Activated CD8-positive, alpha-beta memory T cell treated with anti-CD3 and anti-CD28 coated beads, Interleukin-2, amount 10 ng/mL, durations not matched to agents 7 days and 5 days (primary cell): ENCODE measurements around the gene SCUBE3. TPM values are rescaled to one million over a fixed set of nuclear protein-coding genes. Genes with fewer than 3 reads are reported as not detected.

Source experiments
- ATAC-seq: fragments of 150-1000 bp; cut with Tn5 transposase; one replicate; pipeline ENCODE4 v1.10.0; 2021; ENCODE audit warnings: moderate library complexity
- CTCF ChIA-PET: fragments of 350-600 bp; sonication (Branson Sonifier 250); formaldehyde crosslinking; loops from one replicate; lab custom pipeline; 2021; ENCODE audit warnings: antibody characterized with exemption; lab: Charles Lee
- DNase-seq: peaks from one replicate; pipeline ENCODE4 v3.0.0-alpha.2; 2020
- H3K27ac Mint-ChIP-seq: one replicate; pipeline ENCODE4 v1.8.0; 2021; ENCODE audit warnings: mild to moderate bottlenecking, mixed read lengths
- H3K27me3 Mint-ChIP-seq: one replicate; pipeline ENCODE4 v1.8.0; 2021; ENCODE audit warnings: mixed read lengths
- H3K36me3 Mint-ChIP-seq: one replicate; pipeline ENCODE4 v1.8.0; 2021; ENCODE audit warnings: mild to moderate bottlenecking, mixed read lengths
- H3K4me1 Mint-ChIP-seq: one replicate; pipeline ENCODE4 v1.8.0; 2021; ENCODE audit warnings: mixed read lengths
- H3K4me3 Mint-ChIP-seq: one replicate; pipeline ENCODE4 v1.8.0; 2021; ENCODE audit warnings: mild to moderate bottlenecking, moderate library complexity, mixed read lengths
- H3K9me3 Mint-ChIP-seq: one replicate; pipeline ENCODE4 v1.8.0; 2022; ENCODE audit warnings: low read depth, mixed read lengths
- total RNA-seq, 2 experiments: library from RNA; stranded (reverse); gene quantifications; one replicate each; pipeline ENCODE4 v1.2.3, GENCODE V29; 2021

SCUBE3 gene
- total RNA-seq, 2 experiments from 2014 or later, result 0.12 to 0.54 TPM

DNA sequence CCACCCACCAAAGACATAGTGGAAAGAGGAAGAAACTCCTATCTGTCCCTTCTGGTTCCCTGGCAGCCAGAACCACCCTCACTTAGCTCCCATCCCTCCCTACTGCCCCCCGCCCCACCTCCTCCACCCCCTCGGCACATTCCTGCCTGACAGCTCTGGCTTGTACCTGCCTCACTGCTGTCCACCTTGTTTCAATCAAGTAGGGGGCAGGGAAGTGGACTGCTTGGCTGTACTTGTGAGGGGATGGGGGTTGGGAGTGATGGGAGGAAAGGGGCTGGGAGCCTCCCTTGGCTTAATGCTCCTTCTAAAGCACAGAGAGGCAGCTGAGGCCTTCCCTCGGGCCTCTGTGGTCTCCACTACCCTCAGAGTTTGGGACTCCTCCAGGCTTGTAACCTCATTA, 23.7 kb downstream of the SCUBE3 start:
- ATAC-seq (no peak), DNase-seq (no peak)
- CTCF ChIA-PET, result interaction anchor here (1.0 kb wide), 1 partner anchor 14 kb away, joined by 3 read pairs; no protein-coding TSS in a partner anchor
- Mint-ChIP-seq H3K36me3 (no peaks in the 10 kb centered on the region), H3K4me3 (no peak overlapping the region), H3K27me3 (no peaks in the 10 kb centered on the region), H3K9me3 (no peaks in the 10 kb centered on the region), H3K4me1 (peaks cover 6% of the 10 kb centered on the region), H3K27ac (no peak overlapping the region)

- H3K36me3 Mint-ChIP-seq, result no peaks in the 10 kb centered on the region
- ATAC-seq (no peak), DNase-seq (no peak)
- CTCF ChIA-PET, result interaction anchor here (3.8 to 4.9 kb wide), 4 partner anchors 8 to 92 kb away, joined by 35 to 63 read pairs (median 46); partner anchors contain the start of gene ZNF76
- H3K4me1 Mint-ChIP-seq, result peaks cover 7% of the 10 kb centered on the region
- H3K4me3 Mint-ChIP-seq, result no peak overlapping the region
- no peaks in the 10 kb centered on the region for H3K9me3 Mint-ChIP-seq
- no peak overlapping the region for H3K27ac Mint-ChIP-seq
- no peaks in the 10 kb centered on the region for H3K27me3 Mint-ChIP-seq
These were observed 25.1 kb downstream of the SCUBE3 start for GRCh38 chr6:35238843-35239289.

- peaks cover 10% of the 10 kb centered on the region for H3K4me1 Mint-ChIP-seq
- ATAC-seq (no peak), DNase-seq (no peak)
- no peaks in the 10 kb centered on the region for H3K9me3 Mint-ChIP-seq
- H3K27me3 Mint-ChIP-seq, result no peaks in the 10 kb centered on the region
- no peak overlapping the region for H3K4me3 Mint-ChIP-seq
- H3K36me3 Mint-ChIP-seq, result no peaks in the 10 kb centered on the region
- H3K27ac Mint-ChIP-seq, result no peak overlapping the region
- CTCF ChIA-PET, result interaction anchor here (0.7 to 4.9 kb wide), 8 partner anchors 9 to 253 kb away, joined by 3 to 63 read pairs (median 28); partner anchors contain the start of genes SCUBE3 and ZNF76
These were observed 25.8 kb downstream of the SCUBE3 start for GRCh38 chr6:35239581-35239980.

- Mint-ChIP-seq H3K4me3 (no peak overlapping the region), H3K27ac (no peak overlapping the region), H3K27me3 (no peaks in the 10 kb centered on the region), H3K36me3 (no peaks in the 10 kb centered on the region), H3K4me1 (peaks cover 10% of the 10 kb centered on the region), H3K9me3 (no peaks in the 10 kb centered on the region)
- CTCF ChIA-PET, result interaction anchor here (0.6 to 4.9 kb wide), 31 partner anchors 9 to 781 kb away, joined by 3 to 63 read pairs (median 4); partner anchors contain the start of genes SNRPC and ZNF76
- ATAC-seq (peak; percentile 85), DNase-seq (peak; percentile 83)
These were observed 27.4 kb downstream of the SCUBE3 start for GRCh38 chr6:35240838-35241801.

DNA sequence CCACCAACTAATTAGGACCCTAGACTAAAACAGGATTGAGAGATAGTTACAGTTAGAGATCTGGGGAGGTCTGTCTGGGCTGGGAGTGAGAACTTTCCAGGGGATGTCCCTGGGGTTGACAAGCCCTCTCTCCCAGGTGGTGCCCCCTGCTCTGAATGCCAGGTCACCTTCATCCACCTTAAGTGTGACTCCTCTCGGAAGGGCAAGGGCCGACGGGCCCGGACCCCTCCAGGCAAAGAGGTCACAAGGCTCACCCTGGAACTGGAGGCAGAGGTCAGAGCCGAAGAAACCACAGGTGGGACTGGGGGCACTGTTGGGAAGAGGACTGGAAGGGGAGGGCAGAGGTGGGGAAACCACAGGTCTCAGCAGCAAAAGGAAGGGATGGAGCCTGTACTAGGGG, 28.7 kb downstream of the SCUBE3 start:
- no peaks in the 10 kb centered on the region for H3K27me3 Mint-ChIP-seq
- ATAC-seq (no peak), DNase-seq (no peak)
- H3K27ac Mint-ChIP-seq, result no peak overlapping the region
- H3K9me3 Mint-ChIP-seq, result no peaks in the 10 kb centered on the region
- CTCF ChIA-PET, result interaction anchor here (3.8 to 4.9 kb wide), 5 partner anchors 12 to 95 kb away, joined by 20 to 63 read pairs (median 41); partner anchors contain the start of gene ZNF76
- H3K4me1 Mint-ChIP-seq, result peaks cover 10% of the 10 kb centered on the region
- no peaks in the 10 kb centered on the region for H3K36me3 Mint-ChIP-seq
- no peak overlapping the region for H3K4me3 Mint-ChIP-seq

- Mint-ChIP-seq H3K9me3 (no peaks in the 10 kb centered on the region), H3K4me3 (no peak overlapping the region), H3K4me1 (peaks cover 14% of the 10 kb centered on the region), H3K27me3 (no peaks in the 10 kb centered on the region), H3K27ac (no peak overlapping the region), H3K36me3 (no peaks in the 10 kb centered on the region)
- no peak for DNase-seq
- ATAC-seq, result no peak
- CTCF ChIA-PET, result interaction anchor here (0.8 to 4.9 kb wide), 5 partner anchors 12 to 36 kb away, joined by 3 to 63 read pairs (median 35); partner anchors contain the start of gene ZNF76
These were observed 29.1 kb downstream of the SCUBE3 start for GRCh38 chr6:35242906-35243305.

GRCh38 chr6:35243386-35243958, 29.7 kb downstream of the SCUBE3 start:
- H3K9me3 Mint-ChIP-seq, result no peaks in the 10 kb centered on the region
- H3K27ac Mint-ChIP-seq, result no peak overlapping the region

DNA sequence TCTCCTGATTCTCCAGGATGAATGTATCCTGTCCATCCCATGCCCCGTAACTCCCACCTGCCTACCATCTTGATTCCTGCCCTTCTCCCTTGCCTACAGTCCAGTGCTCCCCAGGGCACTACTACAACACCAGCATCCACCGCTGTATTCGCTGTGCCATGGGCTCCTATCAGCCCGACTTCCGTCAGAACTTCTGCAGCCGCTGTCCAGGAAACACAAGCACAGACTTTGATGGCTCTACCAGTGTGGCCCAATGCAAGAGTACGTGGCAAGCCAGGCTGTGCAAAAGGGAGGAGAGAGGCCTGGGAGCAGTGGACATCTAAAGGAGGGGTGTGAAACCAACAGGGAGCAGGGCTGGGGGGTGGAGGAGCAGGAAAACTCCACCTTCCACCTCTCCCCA, 30.8 kb downstream of the SCUBE3 start:
- no peak overlapping the region for H3K27ac Mint-ChIP-seq
- H3K4me1 Mint-ChIP-seq, result peaks cover 26% of the 10 kb centered on the region
- H3K9me3 Mint-ChIP-seq, result no peaks in the 10 kb centered on the region
- no peak for DNase-seq
- H3K4me3 Mint-ChIP-seq, result no peak overlapping the region
- no peaks in the 10 kb centered on the region for H3K27me3 Mint-ChIP-seq
- no peak for ATAC-seq
- CTCF ChIA-PET, result no interaction called here
- H3K36me3 Mint-ChIP-seq, result no peaks in the 10 kb centered on the region

More at GRCh38 chr6:35243386-35243958, 29.7 kb downstream of the SCUBE3 start:
- peaks cover 20% of the 10 kb centered on the region for H3K4me1 Mint-ChIP-seq
- no peaks in the 10 kb centered on the region for H3K36me3 Mint-ChIP-seq
- no peaks in the 10 kb centered on the region for H3K27me3 Mint-ChIP-seq
- H3K4me3 Mint-ChIP-seq, result no peak overlapping the region
- no peak for DNase-seq
- ATAC-seq, result no peak
- CTCF ChIA-PET, result interaction anchor here (0.8 to 4.8 kb wide), 3 partner anchors 13 to 24 kb away, joined by 3 to 41 read pairs (median 20); no protein-coding TSS in a partner anchor

DNA sequence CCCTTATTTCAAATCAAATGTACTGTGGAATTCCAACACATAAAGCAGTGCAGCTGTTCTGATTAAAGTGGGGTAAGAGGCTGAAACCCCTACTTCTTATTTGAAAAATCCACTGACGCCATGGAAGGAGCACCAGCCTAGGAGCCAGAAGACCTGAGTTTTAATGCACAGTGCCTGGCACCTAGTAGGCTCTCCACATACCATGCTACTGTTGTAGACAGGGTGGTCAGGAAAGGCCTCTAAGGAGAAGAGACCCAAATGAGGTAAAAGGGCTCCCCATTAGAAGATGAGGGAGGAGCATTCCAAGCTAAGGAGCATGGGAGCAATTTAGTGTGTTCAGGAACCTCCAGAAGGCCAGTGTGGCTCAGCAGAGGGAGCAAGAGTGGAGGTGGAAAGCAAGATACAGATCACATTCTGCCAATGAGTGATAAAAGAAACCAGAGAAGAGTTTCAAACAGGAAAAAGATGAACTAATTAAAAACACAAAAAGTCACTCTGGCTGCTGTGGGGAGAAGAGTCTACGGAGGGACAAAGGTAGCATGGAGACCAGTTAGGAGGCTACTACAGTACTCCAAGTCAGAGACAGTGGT, 34.0 kb downstream of the SCUBE3 start:
- Mint-ChIP-seq H3K27me3 (no peaks in the 10 kb centered on the region), H3K4me1 (peaks cover 23% of the 10 kb centered on the region), H3K9me3 (no peaks in the 10 kb centered on the region), H3K36me3 (no peaks in the 10 kb centered on the region), H3K27ac (peak overlapping the region; percentile 63), H3K4me3 (no peak overlapping the region)
- CTCF ChIA-PET, result interaction anchor here (1.0 to 1.8 kb wide), 2 partner anchors 16 to 102 kb away, joined by 4 read pairs; no protein-coding TSS in a partner anchor
- ATAC-seq, result peak; percentile 71
- DNase-seq, result peak; percentile 43

- Mint-ChIP-seq H3K4me1 (peaks cover 23% of the 10 kb centered on the region), H3K27me3 (no peaks in the 10 kb centered on the region), H3K9me3 (no peaks in the 10 kb centered on the region), H3K36me3 (no peaks in the 10 kb centered on the region), H3K4me3 (no peak overlapping the region), H3K27ac (peak overlapping the region; percentile 63)
- no peak for DNase-seq
- CTCF ChIA-PET, result interaction anchor here (0.7 to 1.8 kb wide), 4 partner anchors 16 to 103 kb away, joined by 3 to 5 read pairs (median 4); no protein-coding TSS in a partner anchor
- ATAC-seq, result no peak
These were observed 34.5 kb downstream of the SCUBE3 start for GRCh38 chr6:35248300-35248699.

DNA sequence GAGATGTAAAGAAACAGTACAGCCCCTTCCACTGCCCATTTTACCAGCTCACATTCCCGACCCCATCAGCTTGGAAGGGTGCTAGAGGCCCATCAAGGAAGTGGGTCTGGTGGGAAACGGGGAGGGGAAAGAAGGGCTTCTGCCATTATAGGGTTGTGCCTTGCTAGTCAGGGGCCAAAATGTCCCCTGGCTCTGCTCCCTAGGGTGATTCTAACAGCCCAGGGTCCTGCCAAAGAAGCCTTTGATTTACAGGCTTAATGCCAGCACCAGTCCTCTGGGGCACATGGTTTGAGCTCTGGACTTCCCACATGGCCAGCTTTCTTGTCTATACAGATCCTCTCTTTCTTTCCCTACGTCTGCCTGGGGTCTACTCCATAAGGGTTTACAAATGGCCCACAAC, 35.2 kb downstream of the SCUBE3 start:
- CTCF ChIA-PET, result interaction anchor here (0.7 to 3.0 kb wide), 5 partner anchors 8 to 104 kb away, joined by 3 to 18 read pairs (median 4); no protein-coding TSS in a partner anchor
- H3K27ac Mint-ChIP-seq, result peak overlapping the region; percentile 10
- H3K36me3 Mint-ChIP-seq, result no peaks in the 10 kb centered on the region
- H3K27me3 Mint-ChIP-seq, result no peaks in the 10 kb centered on the region
- ATAC-seq (no peak), DNase-seq (no peak)
- no peaks in the 10 kb centered on the region for H3K9me3 Mint-ChIP-seq
- no peak overlapping the region for H3K4me3 Mint-ChIP-seq
- H3K4me1 Mint-ChIP-seq, result peaks cover 20% of the 10 kb centered on the region

- Mint-ChIP-seq H3K27ac (no peak overlapping the region), H3K4me1 (peaks cover 19% of the 10 kb centered on the region), H3K4me3 (no peak overlapping the region), H3K27me3 (no peaks in the 10 kb centered on the region), H3K9me3 (no peaks in the 10 kb centered on the region), H3K36me3 (no peaks in the 10 kb centered on the region)
- CTCF ChIA-PET, result no interaction called here
- no peak for DNase-seq
- no peak for ATAC-seq
These were observed 38.2 kb downstream of the SCUBE3 start for GRCh38 chr6:35251949-35252348.

- peaks cover 12% of the 10 kb centered on the region for H3K4me1 Mint-ChIP-seq
- H3K27me3 Mint-ChIP-seq, result no peaks in the 10 kb centered on the region
- no peak overlapping the region for H3K4me3 Mint-ChIP-seq
- no peak for ATAC-seq
- CTCF ChIA-PET, result no interaction called here
- no peaks in the 10 kb centered on the region for H3K36me3 Mint-ChIP-seq
- no peak for DNase-seq
- no peak overlapping the region for H3K27ac Mint-ChIP-seq
- no peaks in the 10 kb centered on the region for H3K9me3 Mint-ChIP-seq
These were observed 39.5 kb downstream of the SCUBE3 start for GRCh38 chr6:35253249-35253648.
